Esophagus squamous epithelium (tissue), 4 donors: ENCODE results near the gene CCDC38.

Experiments
- CTCF ChIP-seq, 6 experiments: fragments of 450-650 bp in 4 of 6; fragments of 200-600 bp in 2 of 6; sonication (generic) in 2 of 6; IDR thresholded peaks; one replicate each; pipeline ENCODE4 v1.5.1; 2016 to 2019; ENCODE audit warnings: antibody characterized with exemption in 6 of 6, mild to moderate bottlenecking in 4 of 6, moderate library complexity in 4 of 6
- POLR2A ChIP-seq, 4 donors: fragments of 450-650 bp; IDR thresholded peaks; one replicate each; pipeline ENCODE4 v1.6.1; 2017; ENCODE audit warnings: antibody characterized with exemption in 4 of 4, mild to moderate bottlenecking in 4 of 4, moderate library complexity in 3 of 4

- TF ChIP-seq CTCF (IDR thresholded peaks at IDR 0.05) (no peak), POLR2A (IDR thresholded peaks at IDR 0.05) (no peak)
Observed at GRCh38 chr12:95830335-95831089, 111.9 kb downstream of the CCDC38 start.
